Left kidney (tissue), 2 donors: ENCODE data around the gene MIGA1. TPM values are rescaled to one million over a fixed set of nuclear protein-coding genes. Genes with fewer than 3 reads are reported as not detected.
"Not testable (repeated sequence)": the region's sequence is repeated elsewhere in the genome, so short reads cannot be mapped to it uniquely, and the experiment has no call there.

Experiments used
- DNase-seq: peaks from one replicate; pipeline ENCODE4 v3.0.0-alpha.2; 2013
- polyA plus RNA-seq: library from polyadenylated mRNA; unstranded; fragments of 120-200 nt; gene quantifications from one replicate; pipeline ENCODE4 v1.2.1, GENCODE V29; 2013; ENCODE audit not compliant: insufficient read length

Gene MIGA1
- polyA plus RNA-seq, 1 donor, result 22.9 TPM

DNA sequence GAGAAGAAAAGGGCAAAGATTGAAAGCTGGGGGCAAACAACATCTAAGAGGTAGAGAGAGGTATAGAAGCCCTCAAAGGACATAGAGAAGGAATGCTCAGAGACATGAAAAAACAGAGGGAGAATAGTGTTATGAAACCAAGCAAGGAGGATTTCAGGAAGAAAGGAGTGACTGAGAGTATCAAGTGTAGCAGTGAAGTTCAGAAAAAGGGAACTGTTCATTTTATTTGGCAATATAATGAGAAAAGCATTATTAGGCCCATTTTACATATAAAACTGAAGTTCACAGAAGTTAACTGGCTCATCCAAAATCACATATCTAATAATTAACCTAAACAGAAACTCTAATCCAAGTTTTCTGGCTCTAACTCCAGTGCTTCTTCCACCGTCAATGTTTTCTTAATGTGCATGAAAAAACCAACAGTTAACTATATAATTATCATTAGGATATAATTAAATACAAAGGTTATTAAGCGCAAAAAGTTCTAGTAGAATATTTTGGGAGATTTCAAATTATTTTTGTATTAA lies 126.6 kb downstream of the MIGA1 start:
- DNase-seq, result no peak

DNA sequence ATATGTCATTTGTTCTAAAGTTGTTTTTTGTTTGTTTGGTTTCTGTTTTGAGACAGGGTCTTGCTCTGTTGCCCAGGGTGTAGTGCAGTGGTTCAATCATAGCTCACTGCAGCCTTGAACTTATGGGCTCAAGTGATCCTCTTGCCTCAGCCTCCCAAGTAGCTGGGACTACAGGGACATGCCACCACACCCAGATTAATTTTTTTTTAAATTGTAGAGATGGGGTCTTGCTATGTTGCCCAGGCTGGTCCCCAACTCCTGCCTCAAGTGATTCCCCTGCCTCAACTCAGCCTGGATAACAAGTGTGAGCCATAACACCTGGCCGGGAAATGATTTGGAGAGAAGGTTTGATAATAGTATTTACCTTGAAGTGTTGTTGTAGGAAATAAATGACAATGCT lies 127.2 kb downstream of the MIGA1 start:
- DNase-seq, result no peak

DNA sequence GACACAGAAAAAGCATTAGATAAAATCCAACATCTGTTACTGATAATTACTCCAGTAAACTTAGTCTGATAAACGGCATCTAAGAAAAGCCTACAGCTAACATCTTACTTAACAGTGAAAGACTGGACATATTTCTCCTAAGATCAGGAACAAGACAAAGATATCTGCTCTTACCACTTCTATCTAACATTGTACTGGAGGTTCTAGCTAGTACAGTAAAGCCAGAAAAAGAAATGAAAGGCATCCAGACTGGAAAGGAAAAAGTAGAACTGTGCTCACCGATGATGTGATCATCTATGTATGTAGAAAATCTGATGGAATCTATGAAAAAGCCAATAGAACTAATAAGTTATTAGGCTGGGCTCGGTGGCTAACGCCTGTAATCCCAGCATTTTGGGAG lies 130.7 kb downstream of the MIGA1 start:
- DNase-seq, result no peak

- not testable (repeated sequence) for DNase-seq
Observed at GRCh38 chr1:77918918-77919317, 139.5 kb downstream of the MIGA1 start.

DNA sequence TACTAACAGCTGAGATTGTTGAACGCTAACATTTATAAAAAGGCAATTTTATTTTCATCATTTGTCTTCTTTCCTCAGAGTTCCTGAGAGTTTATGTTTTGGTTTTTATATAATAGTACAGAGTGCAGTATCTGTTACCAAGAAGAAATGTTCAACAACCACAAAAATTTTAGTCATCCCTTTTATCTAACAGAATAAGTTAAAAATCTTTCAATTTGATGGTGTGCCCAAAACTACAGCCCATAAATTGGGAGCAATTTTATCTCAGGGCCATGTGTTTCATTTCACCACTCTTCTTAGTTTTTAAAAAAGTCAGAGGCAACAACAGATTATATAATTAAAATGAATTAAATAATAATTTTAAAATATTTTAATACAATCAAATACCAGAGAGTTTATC lies 146.1 kb downstream of the MIGA1 start:
- no peak for DNase-seq

GRCh38 chr1:77925956-77926355 lies 146.5 kb downstream of the MIGA1 start:
- no peak for DNase-seq

- DNase-seq, result no peak
Observed at GRCh38 chr1:77926561-77927357, 147.3 kb downstream of the MIGA1 start.

GRCh38 chr1:77927414-77927813 lies 148.0 kb downstream of the MIGA1 start:
- no peak for DNase-seq

Other genes with a start within 250 kb of the MIGA1 start
- 73.0 TPM for gene ZZZ3, start 97.0 kb upstream of the MIGA1 start, polyA plus RNA-seq
- gene USP33, start 19.8 kb upstream of the MIGA1 start, polyA plus RNA-seq, result 121 TPM
- gene NEXN, start 109.0 kb downstream of the MIGA1 start, polyA plus RNA-seq, result 12.7 TPM
- 426 TPM for gene FUBP1, start 199.4 kb downstream of the MIGA1 start, polyA plus RNA-seq
- gene DNAJB4, start 225.3 kb downstream of the MIGA1 start, polyA plus RNA-seq, result 50.9 TPM